DOHH2 (cell line): Measurements from ENCODE around the gene VPS37C.

Source experiments
- H3F3A ChIP-seq: fragments of 200-600 bp; sonication (generic), shearing (Covaris generic); 2 replicates; pipeline ENCODE4 v1.6.0; 2016; ENCODE audit warnings: antibody characterized with exemption, mild to moderate bottlenecking; ENCODE audit not compliant: control insufficient read depth, insufficient read depth
- H3K27ac ChIP-seq: fragments of 200-600 bp; sonication (generic); 2 replicates; pipeline ENCODE4 v1.5.1; 2014; ENCODE audit warnings: low read depth, mild to moderate bottlenecking, low read length, moderate library complexity
- H3K27me3 ChIP-seq: fragments of 200-600 bp; sonication (generic); 2 replicates; pipeline ENCODE4 v1.6.1; 2014; ENCODE audit warnings: mild to moderate bottlenecking, low read length, mixed read lengths; ENCODE audit not compliant: control insufficient read depth
- H3K36me3 ChIP-seq: fragments of 200-600 bp; sonication (generic); 2 replicates; pipeline ENCODE4 v1.6.1; 2014; ENCODE audit warnings: mild to moderate bottlenecking, low read length, moderate library complexity, mixed read lengths; ENCODE audit not compliant: control insufficient read depth
- H3K4me1 ChIP-seq: fragments of 200-600 bp; sonication (generic); 2 replicates; pipeline ENCODE4 v1.6.1; 2014; ENCODE audit warnings: mild to moderate bottlenecking, low read length, mixed read lengths; ENCODE audit not compliant: control insufficient read depth
- H3K4me2 ChIP-seq: fragments of 200-600 bp; sonication (generic); 2 replicates; pipeline ENCODE4 v1.6.0; 2014; ENCODE audit warnings: mild to moderate bottlenecking, low read length, moderate library complexity
- H3K4me3 ChIP-seq: fragments of 200-600 bp; sonication (generic); 2 replicates; pipeline ENCODE4 v1.5.1; 2014; ENCODE audit warnings: mild to moderate bottlenecking, low read length, mixed read lengths
- H3K79me2 ChIP-seq: fragments of 200-600 bp; sonication (generic); 2 replicates; pipeline ENCODE4 v1.6.1; 2014; ENCODE audit warnings: mild to moderate bottlenecking, low read length, mixed read lengths; ENCODE audit not compliant: control insufficient read depth
- H3K9me2 ChIP-seq: fragments of 200-600 bp; sonication (generic); replicated peaks from 2 replicates; pipeline ENCODE4 v1.6.1; 2014; ENCODE audit warnings: mild to moderate bottlenecking, low read length, mixed read lengths; ENCODE audit not compliant: control insufficient read depth
- H3K9me3 ChIP-seq: fragments of 200-600 bp; sonication (generic); 2 replicates; pipeline ENCODE4 v1.6.1; 2014; ENCODE audit warnings: antibody characterized with exemption, low read length, mixed read lengths; ENCODE audit not compliant: control insufficient read depth, insufficient read depth
- H4K20me1 ChIP-seq: fragments of 200-600 bp; sonication (generic); 2 replicates; pipeline ENCODE4 v1.6.0; 2014; ENCODE audit warnings: low read depth, mild to moderate bottlenecking, antibody characterized with exemption, low read length, moderate library complexity; ENCODE audit not compliant: control insufficient read depth, insufficient read depth
- EZH2phosphoT487 ChIP-seq: fragments of 200-600 bp; sonication (generic); IDR thresholded peaks from 2 replicates; pipeline ENCODE4 v1.6.1; 2017; ENCODE audit warnings: borderline replicate concordance, mild to moderate bottlenecking, antibody characterized with exemption, low read length, moderate library complexity, mixed read lengths
- TF ChIP-seq, protein P1 (sequence below): fragments of 200-600 bp; sonication (generic); IDR thresholded peaks from one replicate; pipeline ENCODE4 v1.5.1; 2014; ENCODE audit warnings: antibody characterized with exemption, mild to moderate bottlenecking, low read depth, low read length; ENCODE audit not compliant: poor library complexity, severe bottlenecking

The VPS37C gene

GRCh38 chr11:61107888-61108287 lies 53.3 kb downstream of the VPS37C start:
- H3K9me2 ChIP-seq: no peaks in the 10 kb centered on the region
- H3K9me3 ChIP-seq: no peaks in the 10 kb centered on the region
- no peak overlapping the region for H3K4me3 ChIP-seq
- no peaks in the 10 kb centered on the region for H3F3A ChIP-seq
- no peaks in the 10 kb centered on the region for H3K4me1 ChIP-seq
- no peaks in the 10 kb centered on the region for H3K79me2 ChIP-seq
- no peaks in the 10 kb centered on the region for H3K27me3 ChIP-seq
- no peak overlapping the region for H3K4me2 ChIP-seq
- no peaks in the 10 kb centered on the region for H3K36me3 ChIP-seq
- no peaks in the 10 kb centered on the region for H4K20me1 ChIP-seq
- no peak for TF ChIP-seq EZH2phosphoT487
- TF ChIP-seq, protein P1, sequence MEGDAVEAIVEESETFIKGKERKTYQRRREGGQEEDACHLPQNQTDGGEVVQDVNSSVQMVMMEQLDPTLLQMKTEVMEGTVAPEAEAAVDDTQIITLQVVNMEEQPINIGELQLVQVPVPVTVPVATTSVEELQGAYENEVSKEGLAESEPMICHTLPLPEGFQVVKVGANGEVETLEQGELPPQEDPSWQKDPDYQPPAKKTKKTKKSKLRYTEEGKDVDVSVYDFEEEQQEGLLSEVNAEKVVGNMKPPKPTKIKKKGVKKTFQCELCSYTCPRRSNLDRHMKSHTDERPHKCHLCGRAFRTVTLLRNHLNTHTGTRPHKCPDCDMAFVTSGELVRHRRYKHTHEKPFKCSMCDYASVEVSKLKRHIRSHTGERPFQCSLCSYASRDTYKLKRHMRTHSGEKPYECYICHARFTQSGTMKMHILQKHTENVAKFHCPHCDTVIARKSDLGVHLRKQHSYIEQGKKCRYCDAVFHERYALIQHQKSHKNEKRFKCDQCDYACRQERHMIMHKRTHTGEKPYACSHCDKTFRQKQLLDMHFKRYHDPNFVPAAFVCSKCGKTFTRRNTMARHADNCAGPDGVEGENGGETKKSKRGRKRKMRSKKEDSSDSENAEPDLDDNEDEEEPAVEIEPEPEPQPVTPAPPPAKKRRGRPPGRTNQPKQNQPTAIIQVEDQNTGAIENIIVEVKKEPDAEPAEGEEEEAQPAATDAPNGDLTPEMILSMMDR: no peak
- H3K27ac ChIP-seq: no peak overlapping the region

- H3F3A ChIP-seq: no peaks in the 10 kb centered on the region
- no peak overlapping the region for H3K4me3 ChIP-seq
- no peak overlapping the region for H3K27ac ChIP-seq
- no peaks in the 10 kb centered on the region for H3K9me2 ChIP-seq
- TF ChIP-seq, protein P1: no peak
- no peak for TF ChIP-seq EZH2phosphoT487
- no peak overlapping the region for H3K4me2 ChIP-seq
- no peaks in the 10 kb centered on the region for H4K20me1 ChIP-seq
- no peaks in the 10 kb centered on the region for H3K27me3 ChIP-seq
- no peaks in the 10 kb centered on the region for H3K9me3 ChIP-seq
- no peaks in the 10 kb centered on the region for H3K4me1 ChIP-seq
- no peaks in the 10 kb centered on the region for H3K36me3 ChIP-seq
- no peaks in the 10 kb centered on the region for H3K79me2 ChIP-seq
Measured at GRCh38 chr11:61106894-61107470, 54.2 kb downstream of the VPS37C start.

- TF ChIP-seq, protein P1: no peak
- no peak for TF ChIP-seq EZH2phosphoT487
- H3K79me2 ChIP-seq: no peaks in the 10 kb centered on the region
- no peaks in the 10 kb centered on the region for H3K4me1 ChIP-seq
- no peaks in the 10 kb centered on the region for H3F3A ChIP-seq
- H3K9me2 ChIP-seq: no peaks in the 10 kb centered on the region
- no peak overlapping the region for H3K4me3 ChIP-seq
- H3K9me3 ChIP-seq: no peaks in the 10 kb centered on the region; the same call in 1 of the 2 replicates
- no peaks in the 10 kb centered on the region for H4K20me1 ChIP-seq
- no peak overlapping the region for H3K27ac ChIP-seq
- no peaks in the 10 kb centered on the region for H3K36me3 ChIP-seq
- H3K27me3 ChIP-seq: no peaks in the 10 kb centered on the region
- no peak overlapping the region for H3K4me2 ChIP-seq
Measured at GRCh38 chr11:61106296-61106695, 54.9 kb downstream of the VPS37C start.
